Neural cell (in vitro differentiated cells): ENCODE data around the gene SLC17A9.
"Not testable (repeated sequence)": the region's sequence is repeated elsewhere in the genome, so short reads cannot be mapped to it uniquely, and the experiment has no call there.

Experiments used
- CTCF ChIP-seq: fragments of 450-650 bp; IDR thresholded peaks from 2 replicates; pipeline ENCODE4 v1.5.1; 2014; ENCODE audit warnings: antibody characterized with exemption, mild to moderate bottlenecking, moderate library complexity; ENCODE audit not compliant: poor library complexity, severe bottlenecking
- EZH2 ChIP-seq: fragments of 200-600, 300-800 bp; shearing (Covaris generic), sonication (generic); IDR thresholded peaks from 2 replicates; pipeline ENCODE4 v1.6.1; 2014; ENCODE audit warnings: antibody characterized with exemption, low read length, borderline replicate concordance, mild to moderate bottlenecking; ENCODE audit not compliant: insufficient read depth, poor library complexity, severe bottlenecking
- RAD21 ChIP-seq: fragments of 450-650 bp; conservative IDR thresholded peaks from 2 replicates; pipeline ENCODE4 v1.6.1; 2014; ENCODE audit warnings: antibody characterized with exemption, mild to moderate bottlenecking, moderate library complexity
- REST ChIP-seq: IDR thresholded peaks from 2 replicates; pipeline ENCODE4 v1.6.1; 2012; ENCODE audit warnings: borderline replicate concordance

- not testable (repeated sequence) for TF ChIP-seq CTCF, REST, RAD21, EZH2
Measured at GRCh38 chr20:62960446-62961309, 8.2 kb downstream of the SLC17A9 start.
